MM.1S (cell line): ENCODE measurements around the gene SMAD3.

Source experiments
- DNase-seq: peaks from one replicate; pipeline ENCODE4 v3.0.0-alpha.2; 2015
- H2AFZ ChIP-seq: fragments of 300-600 bp; sonication (generic); 2 replicates; pipeline ENCODE4 v1.6.0; 2016; ENCODE audit warnings: antibody characterized with exemption, low read length
- H3F3A ChIP-seq: fragments of 300-600 bp; sonication (generic); 2 replicates; pipeline ENCODE4 v1.6.1; 2016; ENCODE audit warnings: mild to moderate bottlenecking, antibody characterized with exemption, low read length, moderate library complexity, mixed read lengths; ENCODE audit not compliant: insufficient read depth
- H3K27ac ChIP-seq: fragments of 300-600 bp; sonication (generic); 2 replicates; pipeline ENCODE4 v1.5.1; 2016; ENCODE audit warnings: mild to moderate bottlenecking, low read length
- H3K27me3 ChIP-seq: fragments of 300-600 bp; sonication (generic); replicated peaks from 2 replicates; pipeline ENCODE4 v1.6.0; 2016; ENCODE audit warnings: low read length; ENCODE audit not compliant: insufficient read depth
- H3K36me3 ChIP-seq: fragments of 300-600 bp; sonication (generic); replicated peaks from 2 replicates; pipeline ENCODE4 v1.6.1; 2016; ENCODE audit warnings: mild to moderate bottlenecking, low read length, mixed read lengths; ENCODE audit not compliant: insufficient read depth
- H3K4me1 ChIP-seq: fragments of 300-600 bp; sonication (generic); 2 replicates; pipeline ENCODE4 v1.6.1; 2016; ENCODE audit warnings: low read length, mixed read lengths
- H3K4me2 ChIP-seq: fragments of 300-600 bp; sonication (generic); 2 replicates; pipeline ENCODE4 v1.6.0; 2016; ENCODE audit warnings: low read depth, low read length
- H3K4me3 ChIP-seq: fragments of 300-600 bp; sonication (generic); 2 replicates; pipeline ENCODE4 v1.5.1; 2016; ENCODE audit warnings: low read length, mixed read lengths
- H3K79me2 ChIP-seq: fragments of 300-600 bp; sonication (generic); 2 replicates; pipeline ENCODE4 v1.6.1; 2016; ENCODE audit warnings: mixed run types, low read length, mixed read lengths
- H3K9ac ChIP-seq: fragments of 300-600 bp; sonication (generic); 2 replicates; pipeline ENCODE4 v1.6.1; 2016; ENCODE audit warnings: low read length, mixed read lengths
- H3K9me2 ChIP-seq: fragments of 300-600 bp; sonication (generic); replicated peaks from 2 replicates; pipeline ENCODE4 v1.6.1; 2016; ENCODE audit warnings: mild to moderate bottlenecking, low read length, mixed read lengths; ENCODE audit not compliant: insufficient read depth
- H3K9me3 ChIP-seq: fragments of 300-600 bp; sonication (generic); replicated peaks from 2 replicates; pipeline ENCODE4 v1.6.1; 2016; ENCODE audit warnings: mild to moderate bottlenecking, low read length, mixed read lengths; ENCODE audit not compliant: insufficient read depth
- H4K20me1 ChIP-seq: fragments of 300-600 bp; sonication (generic); 2 replicates; pipeline ENCODE4 v1.6.1; 2016; ENCODE audit warnings: mild to moderate bottlenecking, low read length, moderate library complexity, mixed read lengths; ENCODE audit not compliant: insufficient read depth
- CTCF ChIP-seq: fragments of 300-600 bp; sonication (generic); IDR thresholded peaks from 2 replicates; pipeline ENCODE4 v1.5.1; 2016; ENCODE audit warnings: antibody characterized with exemption, low read length, mixed read lengths
- EZH2 ChIP-seq: fragments of 300-600 bp; sonication (generic); optimal IDR thresholded peaks from 2 replicates; pipeline ENCODE3; 2017; ENCODE audit warnings: low read depth, mild to moderate bottlenecking, antibody characterized with exemption, low read length, mixed read lengths
- EZH2phosphoT487 ChIP-seq: fragments of 300-600 bp; sonication (generic); IDR thresholded peaks from 2 replicates; pipeline ENCODE4 v1.6.1; 2018; ENCODE audit warnings: antibody characterized with exemption, low read length

SMAD3 gene

GRCh38 chr15:67103021-67103420, 37.6 kb downstream of the SMAD3 start:
- H3K27ac ChIP-seq: peak overlapping the region; percentile 97
- no peaks in the 10 kb centered on the region for H3K9me3 ChIP-seq
- peaks cover 58% of the 10 kb centered on the region for H3K79me2 ChIP-seq

GRCh38 chr15:67103432-67103831, 38.0 kb downstream of the SMAD3 start:
- peaks cover 48% of the 10 kb centered on the region for H3K4me1 ChIP-seq
- no peak overlapping the region for H2AFZ ChIP-seq
- H3K27me3 ChIP-seq: no peaks in the 10 kb centered on the region
- H3K4me3 ChIP-seq: no peak overlapping the region
- no peaks in the 10 kb centered on the region for H3K36me3 ChIP-seq
- H3K9me3 ChIP-seq: no peaks in the 10 kb centered on the region
- no peaks in the 10 kb centered on the region for H4K20me1 ChIP-seq
- no peak for TF ChIP-seq EZH2phosphoT487
- no peak for TF ChIP-seq CTCF
- no peak for TF ChIP-seq EZH2
- H3K4me2 ChIP-seq: no peak overlapping the region
- H3K9ac ChIP-seq: no peak overlapping the region
- no peaks in the 10 kb centered on the region for H3K9me2 ChIP-seq
- H3K79me2 ChIP-seq: peaks cover 61% of the 10 kb centered on the region
- no peak overlapping the region; the same call in 1 of the 2 replicates for H3K27ac ChIP-seq
- no peak for DNase-seq
- peaks cover 34% of the 10 kb centered on the region for H3F3A ChIP-seq

More at GRCh38 chr15:67103021-67103420, 37.6 kb downstream of the SMAD3 start:
- Histone ChIP-seq H3K4me1 (peaks cover 50% of the 10 kb centered on the region), H3K4me3 (no peak overlapping the region), H3K4me2 (peak overlapping the region; percentile 81; the same call in 1 of the 2 replicates), H3K27me3 (no peaks in the 10 kb centered on the region), H3F3A (peaks cover 34% of the 10 kb centered on the region), H3K36me3 (no peaks in the 10 kb centered on the region), H3K9ac (no peak overlapping the region), H2AFZ (no peak overlapping the region), H3K9me2 (no peaks in the 10 kb centered on the region), H4K20me1 (no peaks in the 10 kb centered on the region)
- DNase-seq: no peak
- TF ChIP-seq EZH2phosphoT487 (no peak), CTCF (no peak), EZH2 (no peak)

DNA sequence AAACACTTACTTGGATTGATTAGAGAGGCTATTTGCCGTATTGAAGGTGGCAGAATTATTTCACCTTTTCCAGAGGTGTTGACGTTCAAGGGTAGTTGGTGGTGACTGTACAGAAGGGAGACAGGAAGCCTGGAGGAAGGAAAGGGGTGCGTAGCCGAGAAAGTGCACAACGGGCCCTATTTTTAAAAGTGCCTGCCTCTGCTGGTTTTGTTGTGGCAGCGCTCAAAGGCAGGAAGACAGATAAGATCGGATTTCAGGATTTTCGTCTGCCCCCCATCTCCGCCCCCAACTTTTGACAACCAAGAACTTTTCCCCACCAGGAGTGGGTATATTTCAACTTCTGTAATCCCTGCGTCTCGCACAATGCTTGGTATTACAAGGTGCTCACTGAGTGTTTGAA, 38.5 kb downstream of the SMAD3 start:
- Histone ChIP-seq H3K79me2 (peaks cover 61% of the 10 kb centered on the region), H3K4me1 (peaks cover 43% of the 10 kb centered on the region)

GRCh38 chr15:67104510-67104909, 39.1 kb downstream of the SMAD3 start:
- Histone ChIP-seq H3K36me3 (no peaks in the 10 kb centered on the region), H3K4me3 (no peak overlapping the region), H3F3A (peaks cover 29% of the 10 kb centered on the region), H3K27ac (no peak overlapping the region), H3K79me2 (peaks cover 60% of the 10 kb centered on the region), H2AFZ (no peak overlapping the region), H3K9ac (no peak overlapping the region), H3K4me2 (no peak overlapping the region), H3K4me1 (peaks cover 37% of the 10 kb centered on the region), H3K9me3 (no peaks in the 10 kb centered on the region), H3K27me3 (no peaks in the 10 kb centered on the region), H4K20me1 (no peaks in the 10 kb centered on the region), H3K9me2 (no peaks in the 10 kb centered on the region)
- DNase-seq: no peak
- TF ChIP-seq CTCF: no peak
- TF ChIP-seq EZH2: no peak
- TF ChIP-seq EZH2phosphoT487: no peak

More for the DNA sequence above, 38.5 kb downstream of the SMAD3 start:
- no peak overlapping the region for H3K27ac ChIP-seq
- no peaks in the 10 kb centered on the region for H3K9me3 ChIP-seq
- H3K4me3 ChIP-seq: no peak overlapping the region
- peaks cover 30% of the 10 kb centered on the region for H3F3A ChIP-seq
- H3K9ac ChIP-seq: no peak overlapping the region
- TF ChIP-seq EZH2phosphoT487 (no peak), EZH2 (no peak)
- no peak for DNase-seq
- no peaks in the 10 kb centered on the region for H4K20me1 ChIP-seq
- no peak overlapping the region for H3K4me2 ChIP-seq
- H3K27me3 ChIP-seq: no peaks in the 10 kb centered on the region
- no peaks in the 10 kb centered on the region for H3K36me3 ChIP-seq
- H3K9me2 ChIP-seq: no peaks in the 10 kb centered on the region
- no peak overlapping the region for H2AFZ ChIP-seq
